Left lobe of liver (tissue), 2 donors: Measurements from ENCODE around the gene DNMT1. TPM values are rescaled to one million over a fixed set of nuclear protein-coding genes. Genes with fewer than 3 reads are reported as not detected.

Experiments used
- ATAC-seq: fragments of 200-7000 bp; cut with Tn5 transposase; one replicate; pipeline ENCODE4 v1.9.1; 2020; ENCODE audit warnings: mild to moderate bottlenecking, moderate library complexity
- DNase-seq: peaks from one replicate; pipeline ENCODE4 v3.0.0-alpha.2; 2020; ENCODE audit warnings: low spot score
- total RNA-seq: library from RNA; stranded (reverse); gene quantifications from one replicate; pipeline ENCODE4 v1.2.1, GENCODE V29; 2021
- donor health status: DM: no; HTN: no; CAD: no; lungs with moderate emphysema.
- donor health status: DM: no; HTN: yes; CAD: no.

DNMT1 gene
- total RNA-seq, 1 donor from 2014 or later = 21.5 TPM

DNA sequence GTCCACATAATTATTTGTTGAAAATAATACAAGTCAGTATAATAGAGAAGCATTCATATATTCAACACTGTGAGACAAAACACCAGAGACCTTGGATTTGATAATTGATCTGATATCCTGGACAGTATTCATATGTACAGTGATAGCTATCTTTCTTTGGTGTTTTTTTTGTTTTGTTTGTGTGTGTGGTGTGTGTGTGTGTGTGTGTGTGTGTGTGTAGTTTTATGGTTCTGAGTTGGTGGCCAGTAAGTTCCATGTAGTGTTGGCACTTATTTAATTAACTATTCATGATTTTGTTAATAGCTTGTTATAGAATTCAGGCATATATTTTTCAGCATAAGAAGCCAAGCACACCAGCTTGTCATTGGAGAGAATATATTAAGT is 90.6 kb downstream of the DNMT1 start:
- no peak for ATAC-seq
- DNase-seq = no peak

DNA sequence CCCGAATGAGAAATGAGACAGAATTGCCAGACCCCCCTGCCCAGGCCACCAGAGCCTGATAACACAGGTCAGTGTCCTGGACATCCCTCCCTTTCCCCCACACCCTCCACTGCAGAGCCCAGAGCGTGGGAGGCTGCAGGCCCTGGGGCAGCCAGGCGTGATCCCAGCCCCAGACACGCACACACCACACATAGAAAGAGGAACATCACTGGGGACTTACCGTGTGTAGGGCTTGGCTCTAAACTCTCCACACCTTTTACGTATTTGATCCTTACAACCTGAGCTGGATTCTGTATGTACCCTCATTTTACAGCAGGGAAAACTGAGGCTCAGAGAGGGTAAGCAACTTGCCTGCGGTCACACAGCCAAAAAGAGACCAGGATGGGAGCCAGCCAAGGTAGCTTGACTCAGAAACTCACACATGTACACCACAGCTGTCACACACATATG is 91.9 kb downstream of the DNMT1 start:
- no peak for ATAC-seq
- DNase-seq = peak; percentile 45

DNA sequence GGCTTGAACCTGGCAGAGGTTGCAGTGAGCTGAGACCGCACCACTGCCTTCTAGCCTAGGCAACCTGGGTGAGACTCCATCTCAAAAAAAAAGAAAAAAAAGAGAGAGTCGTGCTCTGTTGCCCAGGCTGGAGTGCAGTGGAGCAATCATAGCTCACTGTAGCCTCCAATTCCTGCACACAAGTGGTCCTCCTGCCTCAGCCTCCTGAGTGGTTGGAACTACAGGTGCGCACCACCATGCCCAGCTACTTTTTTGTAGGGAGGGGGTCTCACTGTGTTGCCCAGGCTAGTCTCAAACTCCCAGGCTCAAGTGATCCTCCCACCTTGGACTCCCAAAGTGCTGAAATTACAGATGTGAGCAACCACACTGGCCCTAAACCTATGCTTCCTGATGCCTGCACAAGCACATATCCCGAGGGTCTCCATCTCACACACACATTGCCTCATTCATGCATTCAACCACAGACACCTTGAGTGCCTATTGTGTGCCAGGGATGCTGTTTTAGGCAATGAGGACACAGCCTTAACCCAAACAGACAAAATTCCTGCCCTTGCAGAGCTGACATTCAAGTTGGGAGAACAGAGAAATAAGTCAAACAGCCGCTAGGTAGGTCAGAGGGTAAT is 94.5 kb downstream of the DNMT1 start:
- ATAC-seq (no peak), DNase-seq (no peak)

- no peak for ATAC-seq
- peak; percentile 63 for DNase-seq
Observed at GRCh38 chr19:10096615-10096963, 98.2 kb downstream of the DNMT1 start.

DNA sequence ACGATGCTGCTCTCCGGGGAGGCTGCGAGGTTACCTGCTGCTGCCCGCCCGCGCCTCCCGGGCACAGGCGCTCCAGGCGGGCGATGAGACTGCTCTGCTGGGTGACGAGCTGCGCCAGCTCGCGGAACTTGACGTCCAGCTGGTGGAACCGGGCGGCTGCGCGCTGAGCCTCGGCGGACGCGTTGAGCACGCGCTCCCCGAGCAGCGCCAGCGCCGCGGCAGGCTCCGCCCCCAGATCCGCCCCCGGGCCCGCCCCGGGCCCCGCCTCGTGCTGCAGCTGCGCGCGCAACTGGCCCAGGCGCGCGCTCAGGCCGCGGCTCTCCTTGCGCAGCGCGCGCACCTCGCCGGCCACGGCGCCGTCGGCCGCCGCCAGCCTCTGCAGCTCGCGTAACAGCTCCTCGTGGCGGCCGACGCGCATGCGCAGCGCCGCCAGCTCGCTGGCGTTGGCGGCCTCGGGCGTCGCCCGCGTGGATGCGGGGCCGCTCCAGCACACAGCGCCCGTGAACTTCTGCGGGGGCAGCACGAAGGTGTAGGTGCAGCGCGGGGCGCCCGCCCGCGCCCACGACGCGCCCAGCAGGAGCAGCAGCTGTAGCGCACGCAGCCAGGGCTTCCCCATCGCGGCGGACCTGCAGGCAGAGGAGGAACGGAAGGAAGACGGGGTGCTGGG is 98.7 kb downstream of the DNMT1 start:
- ATAC-seq = peak; percentile 82
- peak; percentile 94 for DNase-seq

DNA sequence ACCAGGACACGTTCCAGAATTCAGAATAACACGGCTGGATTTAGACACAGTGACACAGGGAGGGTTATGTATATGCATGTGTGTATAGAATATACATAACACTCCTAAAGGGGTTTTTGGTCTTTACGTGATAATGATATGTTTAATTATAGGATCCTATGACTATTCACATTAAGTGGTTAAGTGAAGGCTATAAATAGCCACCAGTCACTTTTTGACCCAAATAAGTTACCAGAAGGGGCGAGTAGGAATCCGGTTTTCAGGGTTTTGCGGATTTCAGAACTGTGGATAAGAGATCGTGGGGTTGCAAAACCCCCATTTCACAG is 99.2 kb downstream of the DNMT1 start:
- no peak for DNase-seq

GRCh38 chr19:10093295-10094186 is 101.2 kb downstream of the DNMT1 start:
- DNase-seq (peak; percentile 59), ATAC-seq (no peak)

More for the DNA sequence above, 99.2 kb downstream of the DNMT1 start:
- ATAC-seq = no peak

DNA sequence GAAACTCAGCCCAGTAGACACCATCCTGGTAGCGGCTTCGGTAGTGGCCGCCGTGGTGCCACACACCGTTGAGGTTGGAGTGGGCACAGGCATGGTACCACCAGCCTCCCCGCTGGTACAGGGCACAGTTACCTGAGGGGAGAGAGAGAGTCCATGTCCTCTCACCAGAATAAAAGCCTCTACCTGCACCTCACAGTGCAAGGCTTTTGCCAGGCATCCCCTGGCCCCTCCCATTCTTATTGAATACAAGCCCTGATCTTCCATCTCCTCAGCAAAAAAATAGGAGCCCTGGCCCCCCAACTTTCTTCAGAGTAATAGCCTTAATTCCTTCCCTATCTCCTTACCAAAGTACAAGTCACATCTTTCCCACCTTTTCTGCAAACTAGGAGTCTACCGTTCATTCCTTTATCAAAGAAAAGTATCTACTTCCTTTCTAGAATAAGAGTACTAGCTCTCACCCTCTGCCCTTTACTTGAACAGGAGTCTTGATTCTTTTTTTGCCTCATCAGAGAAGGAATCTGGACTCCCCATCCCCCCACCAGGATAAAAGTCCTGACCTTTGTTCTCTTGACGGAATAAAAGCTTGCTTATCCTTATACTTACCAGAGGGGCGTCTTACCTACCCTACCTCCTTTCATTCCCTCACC is 102.0 kb downstream of the DNMT1 start:
- ATAC-seq = no peak
- no peak for DNase-seq

DNA sequence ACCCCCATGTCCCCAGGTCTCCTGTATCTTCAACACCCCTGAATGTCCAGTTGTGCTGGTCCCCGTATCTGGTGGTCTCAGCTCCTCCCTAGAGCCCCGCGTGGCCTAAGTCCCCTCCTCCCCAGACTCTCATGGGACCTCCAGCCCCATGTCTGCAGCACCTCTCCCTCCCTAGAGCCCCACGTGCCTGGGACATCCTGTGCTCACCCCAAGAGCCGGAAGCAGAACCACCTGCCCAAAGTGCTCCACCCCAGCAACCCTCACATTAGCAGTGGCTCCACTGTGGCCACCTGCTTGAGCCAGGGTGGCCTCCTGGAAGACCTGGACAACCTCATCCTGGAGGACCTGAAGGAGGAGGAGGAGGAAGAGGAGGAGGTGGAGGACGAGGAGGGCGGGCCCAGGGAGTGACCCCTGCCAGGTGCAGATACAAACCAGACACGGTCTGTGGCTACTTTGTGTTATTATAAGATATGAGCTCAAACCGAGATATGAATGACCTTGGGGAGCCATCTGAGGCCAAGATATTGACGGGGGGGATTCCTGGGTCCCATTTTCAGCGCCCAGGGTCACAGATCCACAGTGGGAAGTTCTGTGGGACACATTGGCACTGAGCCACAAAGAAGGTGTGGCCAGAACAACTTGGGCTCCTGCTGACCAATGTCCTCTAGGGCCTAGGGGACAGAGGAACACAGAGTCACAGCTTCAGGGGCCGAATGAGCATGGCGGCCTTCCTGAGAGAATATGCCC is 102.7 kb downstream of the DNMT1 start:
- ATAC-seq = no peak
- DNase-seq = peak; percentile 59

DNA sequence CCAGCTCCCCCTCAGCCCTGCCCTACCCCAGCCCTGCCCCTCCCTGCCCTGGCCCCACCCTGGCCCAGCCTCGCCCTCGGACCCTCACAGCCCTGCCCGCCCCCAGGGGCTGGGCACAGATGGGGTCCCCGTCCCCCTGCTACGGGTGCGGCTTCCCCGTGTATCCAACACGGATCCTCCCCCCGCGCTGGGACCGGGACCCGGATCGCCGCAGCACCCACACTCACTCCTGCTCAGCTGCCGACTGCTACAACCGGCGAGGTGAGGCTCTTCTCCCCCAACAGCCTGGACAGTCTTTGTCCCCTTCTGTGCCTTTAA is 103.4 kb downstream of the DNMT1 start:
- ATAC-seq (no peak), DNase-seq (no peak)

- peak; percentile 2 for ATAC-seq
- peak; percentile 62 for DNase-seq
Observed at GRCh38 chr19:10089801-10090375, 104.9 kb downstream of the DNMT1 start.

GRCh38 chr19:10088949-10089554 is 105.7 kb downstream of the DNMT1 start:
- ATAC-seq (no peak), DNase-seq (no peak)

GRCh38 chr19:10087296-10088061 is 107.3 kb downstream of the DNMT1 start:
- ATAC-seq (no peak), DNase-seq (no peak)

DNA sequence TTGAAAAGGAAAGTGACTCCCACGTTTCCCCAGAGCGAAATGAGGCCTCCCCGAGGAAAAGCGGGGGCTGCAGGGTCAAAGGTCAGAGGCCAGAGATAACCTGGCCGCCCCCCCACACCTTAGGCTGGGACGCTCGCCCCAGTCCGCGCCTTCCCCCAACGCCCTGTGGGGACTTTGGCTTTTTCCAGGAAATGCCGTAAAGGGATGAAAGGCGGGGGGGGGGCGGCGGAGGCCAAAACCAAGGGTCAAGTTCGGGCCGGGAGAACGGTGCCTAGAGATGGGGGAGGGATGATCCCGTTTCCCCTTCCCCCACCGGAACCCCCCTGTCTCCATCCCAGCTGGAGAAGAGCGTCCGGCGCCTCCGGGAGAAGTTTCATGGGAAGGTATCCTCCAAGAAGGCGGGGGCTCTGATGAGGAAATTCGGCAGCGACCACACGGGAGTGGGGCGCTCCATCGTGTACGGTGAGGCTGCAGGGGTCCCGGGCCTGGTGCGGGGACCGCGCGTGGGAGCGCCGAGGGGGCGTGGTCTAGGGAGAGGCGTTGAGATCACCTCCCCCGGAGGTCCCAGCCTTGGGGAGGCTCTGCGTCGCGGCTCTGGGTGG is 108.1 kb downstream of the DNMT1 start:
- ATAC-seq = peak; percentile 60

GRCh38 chr19:10085641-10086590 is 108.8 kb downstream of the DNMT1 start, which contains the start of gene SHFL:
Gene SHFL, plus strand, starts transcription at chr19:10086317. Its CDS starts 111 bp downstream, at chr19:10086428.
- ATAC-seq (peak; percentile 87), DNase-seq (peak; percentile 87)

More for the DNA sequence above, 108.1 kb downstream of the DNMT1 start:
- DNase-seq = peak; percentile 81

DNA sequence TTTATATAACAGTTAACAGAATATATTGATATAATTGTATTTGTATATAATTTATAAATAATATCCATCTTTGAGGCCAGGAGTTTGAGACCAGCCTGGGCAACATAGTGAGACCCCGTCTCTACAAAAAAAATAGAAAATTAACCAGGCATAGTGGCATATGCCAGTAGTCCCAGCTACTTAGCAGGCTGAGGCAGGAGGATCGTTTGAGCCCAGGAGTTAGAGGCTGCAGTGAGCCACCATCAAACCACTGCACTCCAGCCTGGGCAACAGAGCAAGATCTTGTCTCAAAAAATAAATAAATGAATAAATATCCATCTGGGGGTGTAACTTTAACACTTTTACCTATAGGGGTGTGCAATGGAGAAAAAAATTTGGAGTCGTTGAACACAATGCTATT is 110.0 kb downstream of the DNMT1 start:
- DNase-seq = no peak

DNA sequence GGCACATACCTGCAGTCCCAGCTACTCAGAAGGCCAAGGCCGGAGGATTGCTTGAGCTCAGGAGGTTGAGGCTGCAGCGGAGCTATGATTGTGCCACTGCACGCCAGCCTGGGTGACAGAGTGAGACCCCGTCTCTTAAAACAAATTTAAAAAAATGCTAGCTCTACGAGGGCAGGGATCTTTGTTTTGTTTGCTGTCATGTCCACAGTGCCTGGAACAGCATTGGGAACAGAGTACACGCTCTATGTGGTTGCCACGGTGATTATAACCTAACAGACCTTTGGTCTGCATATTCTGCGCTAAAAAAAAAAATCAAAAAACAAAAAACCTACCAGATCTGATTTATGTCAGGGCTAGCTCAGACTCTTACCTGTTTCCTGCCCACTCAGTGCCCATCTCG is 110.8 kb downstream of the DNMT1 start:
- ATAC-seq (no peak), DNase-seq (no peak)

More for the DNA sequence above, 110.0 kb downstream of the DNMT1 start:
- ATAC-seq = no peak
